Neural progenitor cell (in vitro differentiated cells): Measurements from ENCODE around the gene ITGB3. TPM values are rescaled to one million over a fixed set of nuclear protein-coding genes. Genes with fewer than 3 reads are reported as not detected.

ENCODE experiments used
- DNase-seq: peaks from one replicate; pipeline ENCODE4 v3.0.0-alpha.2; 2016; ENCODE audit warnings: low spot score
- H2AFZ ChIP-seq: fragments of 200-600 bp; sonication (generic); replicated peaks from 2 replicates; pipeline ENCODE4 v1.6.1; 2016; ENCODE audit warnings: antibody characterized with exemption
- H3F3A ChIP-seq: fragments of 200-600 bp; sonication (generic); 2 replicates; pipeline ENCODE4 v1.6.1; 2016; ENCODE audit warnings: antibody characterized with exemption, low read depth
- H3K27ac ChIP-seq: fragments of 200-600 bp; sonication (generic); 2 replicates; pipeline ENCODE4 v1.5.1; 2016; ENCODE audit warnings: mild to moderate bottlenecking
- H3K27me3 ChIP-seq: fragments of 200-600 bp; sonication (generic); 2 replicates; pipeline ENCODE4 v1.6.1; 2016; ENCODE audit warnings: mild to moderate bottlenecking, moderate library complexity
- H3K36me3 ChIP-seq: fragments of 200-600 bp; sonication (generic); 2 replicates; pipeline ENCODE4 v1.5.1; 2016
- H3K4me1 ChIP-seq: fragments of 200-600 bp; sonication (generic); 2 replicates; pipeline ENCODE4 v1.6.1; 2016; ENCODE audit warnings: mixed run types
- H3K4me2 ChIP-seq: fragments of 200-600 bp; sonication (generic); 2 replicates; pipeline ENCODE4 v1.6.1; 2016
- H3K4me3 ChIP-seq: fragments of 200-600 bp; sonication (generic); 2 replicates; pipeline ENCODE4 v1.5.1; 2016
- H3K79me2 ChIP-seq: fragments of 200-600 bp; sonication (generic); 2 replicates; pipeline ENCODE4 v1.6.1; 2016; ENCODE audit warnings: low read depth
- H3K9ac ChIP-seq: fragments of 200-600 bp; sonication (generic); 2 replicates; pipeline ENCODE4 v1.6.1; 2016
- H3K9me3 ChIP-seq: fragments of 200-600 bp; sonication (generic); 2 replicates; pipeline ENCODE4 v1.5.1; 2016; ENCODE audit warnings: low read depth
- H4K20me1 ChIP-seq: fragments of 200-600 bp; sonication (generic); 2 replicates; pipeline ENCODE4 v1.6.1; 2016; ENCODE audit warnings: low read depth
- H3K27ac Mint-ChIP-seq: 3 replicates; pipeline ENCODE4 v1.8.0; 2021; ENCODE audit warnings: mixed read lengths
- H3K27me3 Mint-ChIP-seq: 2 replicates; pipeline ENCODE4 v1.8.0; 2022; ENCODE audit warnings: low read depth, mild to moderate bottlenecking, inconsistent platforms, moderate library complexity, mixed read lengths; ENCODE audit not compliant: insufficient read depth
- H3K36me3 Mint-ChIP-seq: 3 replicates; pipeline ENCODE4 v1.8.0; 2021; ENCODE audit warnings: mixed read lengths
- H3K4me1 Mint-ChIP-seq: 3 replicates; pipeline ENCODE4 v1.8.0; 2021; ENCODE audit warnings: mixed read lengths
- H3K4me3 Mint-ChIP-seq: 3 replicates; pipeline ENCODE4 v1.8.0; 2021; ENCODE audit warnings: mild to moderate bottlenecking, moderate library complexity, mixed read lengths
- H3K9me3 Mint-ChIP-seq: 3 replicates; pipeline ENCODE4 v1.8.0; 2020; ENCODE audit warnings: mixed read lengths
- CTCF ChIP-seq: fragments of 200-600 bp; sonication (generic); IDR thresholded peaks from 2 replicates; pipeline ENCODE4 v1.5.1; 2017; ENCODE audit warnings: antibody characterized with exemption, mild to moderate bottlenecking
- EZH2 ChIP-seq: fragments of 200-600 bp; sonication (generic); IDR thresholded peaks from 2 replicates; pipeline ENCODE4 v1.6.1; 2017; ENCODE audit warnings: antibody characterized with exemption, mild to moderate bottlenecking, moderate library complexity
- EZH2phosphoT487 ChIP-seq: fragments of 200-600 bp; sonication (generic); IDR thresholded peaks from 2 replicates; pipeline ENCODE4 v1.6.1; 2017; ENCODE audit warnings: antibody characterized with exemption
- total RNA-seq: library from RNA; depleted of rRNA; stranded (reverse); fragments of >200 nt; gene quantifications from 2 replicates; pipeline ENCODE4 v1.2.3, GENCODE V29; 2015; ENCODE audit warnings: low replicate concordance

Gene ITGB3
- total RNA-seq, 1 donor from 2014 or later, result 0.47 TPM

- H3K27me3 Mint-ChIP-seq, result peaks cover 8% of the 10 kb centered on the region
- no peaks in the 10 kb centered on the region for H3K9me3 Mint-ChIP-seq
- Histone ChIP-seq H4K20me1 (no peaks in the 10 kb centered on the region), H3K4me3 (no peak overlapping the region), H3K27ac (no peak overlapping the region), H3K36me3 (no peaks in the 10 kb centered on the region), H3K4me2 (no peak overlapping the region), H3K27me3 (no peaks in the 10 kb centered on the region), H3K9me3 (no peaks in the 10 kb centered on the region), H3K4me1 (peaks cover 16% of the 10 kb centered on the region), H3F3A (no peaks in the 10 kb centered on the region), H3K9ac (no peak overlapping the region), H2AFZ (peak overlapping the region; percentile 98), H3K79me2 (no peaks in the 10 kb centered on the region)
- TF ChIP-seq EZH2phosphoT487 (no peak), EZH2 (no peak), CTCF (no peak)
- H3K4me3 Mint-ChIP-seq, result no peak overlapping the region
- H3K36me3 Mint-ChIP-seq, result no peaks in the 10 kb centered on the region
- H3K4me1 Mint-ChIP-seq, result peaks cover 26% of the 10 kb centered on the region
- peak overlapping the region; percentile 35 for H3K27ac Mint-ChIP-seq
- DNase-seq, result no peak
Measured at GRCh38 chr17:47209499-47209898, 44.1 kb upstream of the ITGB3 start.

GRCh38 chr17:47210105-47210504 is 43.5 kb upstream of the ITGB3 start:
- no peak for DNase-seq
- no peaks in the 10 kb centered on the region for H3K36me3 ChIP-seq
- Mint-ChIP-seq H3K36me3 (no peaks in the 10 kb centered on the region), H3K27ac (peak overlapping the region; percentile 21), H3K9me3 (no peaks in the 10 kb centered on the region), H3K4me1 (peaks cover 25% of the 10 kb centered on the region), H3K4me3 (no peak overlapping the region), H3K27me3 (peaks cover 8% of the 10 kb centered on the region)
- no peaks in the 10 kb centered on the region for H4K20me1 ChIP-seq
- H3K4me1 ChIP-seq, result peaks cover 15% of the 10 kb centered on the region
- no peak overlapping the region for H2AFZ ChIP-seq
- no peak overlapping the region for H3K27ac ChIP-seq
- H3K9me3 ChIP-seq, result no peaks in the 10 kb centered on the region
- H3K4me2 ChIP-seq, result no peak overlapping the region
- no peak overlapping the region for H3K4me3 ChIP-seq
- H3F3A ChIP-seq, result no peaks in the 10 kb centered on the region
- TF ChIP-seq CTCF, result no peak
- H3K27me3 ChIP-seq, result no peaks in the 10 kb centered on the region
- H3K9ac ChIP-seq, result no peak overlapping the region
- no peaks in the 10 kb centered on the region for H3K79me2 ChIP-seq

- H3K27ac ChIP-seq, result no peak overlapping the region
- no peak overlapping the region for H2AFZ ChIP-seq
- H3K9me3 ChIP-seq, result no peaks in the 10 kb centered on the region
- Mint-ChIP-seq H3K27ac (no peak overlapping the region), H3K27me3 (peaks cover 8% of the 10 kb centered on the region), H3K36me3 (no peaks in the 10 kb centered on the region), H3K9me3 (no peaks in the 10 kb centered on the region), H3K4me3 (no peak overlapping the region), H3K4me1 (peaks cover 21% of the 10 kb centered on the region)
- TF ChIP-seq EZH2phosphoT487 (no peak), CTCF (no peak), EZH2 (no peak)
- no peak overlapping the region for H3K4me2 ChIP-seq
- DNase-seq, result no peak
- no peaks in the 10 kb centered on the region for H4K20me1 ChIP-seq
- no peaks in the 10 kb centered on the region for H3K27me3 ChIP-seq
- peaks cover 12% of the 10 kb centered on the region for H3K4me1 ChIP-seq
- H3K9ac ChIP-seq, result no peak overlapping the region
- no peaks in the 10 kb centered on the region for H3K79me2 ChIP-seq
- H3K4me3 ChIP-seq, result no peak overlapping the region
- H3F3A ChIP-seq, result no peaks in the 10 kb centered on the region
- no peaks in the 10 kb centered on the region for H3K36me3 ChIP-seq
Measured at GRCh38 chr17:47210779-47211178, 42.8 kb upstream of the ITGB3 start.

- Mint-ChIP-seq H3K4me3 (no peak overlapping the region), H3K9me3 (no peaks in the 10 kb centered on the region), H3K27ac (no peak overlapping the region), H3K27me3 (peaks cover 8% of the 10 kb centered on the region), H3K4me1 (peaks cover 20% of the 10 kb centered on the region), H3K36me3 (no peaks in the 10 kb centered on the region)
- H3K4me3 ChIP-seq, result no peak overlapping the region
- H3K9me3 ChIP-seq, result no peaks in the 10 kb centered on the region
- H3K4me2 ChIP-seq, result no peak overlapping the region
- no peak overlapping the region for H3K27ac ChIP-seq
- no peak overlapping the region for H2AFZ ChIP-seq
- no peak overlapping the region for H3K9ac ChIP-seq
- no peaks in the 10 kb centered on the region for H4K20me1 ChIP-seq
- DNase-seq, result no peak
- H3F3A ChIP-seq, result no peaks in the 10 kb centered on the region
- no peaks in the 10 kb centered on the region for H3K79me2 ChIP-seq
- H3K36me3 ChIP-seq, result no peaks in the 10 kb centered on the region
- peaks cover 12% of the 10 kb centered on the region for H3K4me1 ChIP-seq
- no peaks in the 10 kb centered on the region for H3K27me3 ChIP-seq
- TF ChIP-seq CTCF, result no peak
- no peak for TF ChIP-seq EZH2
- no peak for TF ChIP-seq EZH2phosphoT487
Measured at GRCh38 chr17:47212458-47212857, 41.2 kb upstream of the ITGB3 start.
